Measurements from ENCODE around the gene SYTL2.

DNA sequence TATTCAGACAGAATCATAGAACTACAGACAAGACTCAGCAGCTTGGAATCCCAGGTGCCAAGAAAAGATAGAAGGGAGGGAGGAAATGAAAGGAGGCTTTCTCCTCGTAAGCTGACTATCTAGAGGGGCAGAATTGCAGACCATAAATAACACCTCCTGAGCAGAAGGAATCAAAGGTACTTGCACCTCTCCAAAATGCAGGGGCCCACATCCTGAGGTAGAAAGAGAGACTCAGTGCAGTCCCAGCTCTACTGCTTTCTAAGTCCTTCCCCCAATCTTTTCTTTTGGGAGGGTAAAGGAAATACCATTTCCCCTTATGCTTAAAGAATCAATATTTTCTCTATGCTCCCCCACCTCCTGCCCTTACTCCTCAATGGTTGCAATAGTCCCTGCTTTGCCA, 55.2 kb downstream of the SYTL2 start:
- TF ChIP-seq POLR2A (IDR thresholded peaks at IDR 0.05), result no peak
- TF ChIP-seq, protein P1, sequence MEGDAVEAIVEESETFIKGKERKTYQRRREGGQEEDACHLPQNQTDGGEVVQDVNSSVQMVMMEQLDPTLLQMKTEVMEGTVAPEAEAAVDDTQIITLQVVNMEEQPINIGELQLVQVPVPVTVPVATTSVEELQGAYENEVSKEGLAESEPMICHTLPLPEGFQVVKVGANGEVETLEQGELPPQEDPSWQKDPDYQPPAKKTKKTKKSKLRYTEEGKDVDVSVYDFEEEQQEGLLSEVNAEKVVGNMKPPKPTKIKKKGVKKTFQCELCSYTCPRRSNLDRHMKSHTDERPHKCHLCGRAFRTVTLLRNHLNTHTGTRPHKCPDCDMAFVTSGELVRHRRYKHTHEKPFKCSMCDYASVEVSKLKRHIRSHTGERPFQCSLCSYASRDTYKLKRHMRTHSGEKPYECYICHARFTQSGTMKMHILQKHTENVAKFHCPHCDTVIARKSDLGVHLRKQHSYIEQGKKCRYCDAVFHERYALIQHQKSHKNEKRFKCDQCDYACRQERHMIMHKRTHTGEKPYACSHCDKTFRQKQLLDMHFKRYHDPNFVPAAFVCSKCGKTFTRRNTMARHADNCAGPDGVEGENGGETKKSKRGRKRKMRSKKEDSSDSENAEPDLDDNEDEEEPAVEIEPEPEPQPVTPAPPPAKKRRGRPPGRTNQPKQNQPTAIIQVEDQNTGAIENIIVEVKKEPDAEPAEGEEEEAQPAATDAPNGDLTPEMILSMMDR (IDR thresholded peaks at IDR 0.05), result no peak
